ENCODE measurements around the gene GRIN1.

Gene GRIN1

GRCh38 chr9:137198051-137198901 lies 59.3 kb downstream of the GRIN1 start:
- FAIRE-seq = no peak

DNA sequence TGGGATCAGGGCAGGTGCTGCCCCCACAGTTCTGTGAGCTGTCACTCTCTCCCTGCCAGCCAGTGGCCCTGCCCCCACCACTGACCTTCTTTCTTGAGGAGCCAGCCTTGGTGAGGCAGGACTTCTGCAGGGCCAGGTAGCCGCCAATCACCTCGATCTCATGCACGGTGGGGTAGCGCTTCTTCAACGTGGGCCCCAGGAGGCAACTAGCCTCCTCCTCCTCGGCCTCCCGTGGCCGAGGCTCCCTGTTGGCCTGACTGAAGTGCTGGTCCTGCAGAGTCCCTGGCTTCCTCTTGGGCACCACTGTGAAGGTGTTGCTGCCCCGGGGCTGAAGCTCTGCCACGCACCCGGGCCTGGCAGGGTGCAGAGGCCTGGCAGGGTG lies 59.9 kb downstream of the GRIN1 start:
- FAIRE-seq = no peak

GRCh38 chr9:137199411-137200121 lies 60.6 kb downstream of the GRIN1 start:
- no peak for FAIRE-seq

DNA sequence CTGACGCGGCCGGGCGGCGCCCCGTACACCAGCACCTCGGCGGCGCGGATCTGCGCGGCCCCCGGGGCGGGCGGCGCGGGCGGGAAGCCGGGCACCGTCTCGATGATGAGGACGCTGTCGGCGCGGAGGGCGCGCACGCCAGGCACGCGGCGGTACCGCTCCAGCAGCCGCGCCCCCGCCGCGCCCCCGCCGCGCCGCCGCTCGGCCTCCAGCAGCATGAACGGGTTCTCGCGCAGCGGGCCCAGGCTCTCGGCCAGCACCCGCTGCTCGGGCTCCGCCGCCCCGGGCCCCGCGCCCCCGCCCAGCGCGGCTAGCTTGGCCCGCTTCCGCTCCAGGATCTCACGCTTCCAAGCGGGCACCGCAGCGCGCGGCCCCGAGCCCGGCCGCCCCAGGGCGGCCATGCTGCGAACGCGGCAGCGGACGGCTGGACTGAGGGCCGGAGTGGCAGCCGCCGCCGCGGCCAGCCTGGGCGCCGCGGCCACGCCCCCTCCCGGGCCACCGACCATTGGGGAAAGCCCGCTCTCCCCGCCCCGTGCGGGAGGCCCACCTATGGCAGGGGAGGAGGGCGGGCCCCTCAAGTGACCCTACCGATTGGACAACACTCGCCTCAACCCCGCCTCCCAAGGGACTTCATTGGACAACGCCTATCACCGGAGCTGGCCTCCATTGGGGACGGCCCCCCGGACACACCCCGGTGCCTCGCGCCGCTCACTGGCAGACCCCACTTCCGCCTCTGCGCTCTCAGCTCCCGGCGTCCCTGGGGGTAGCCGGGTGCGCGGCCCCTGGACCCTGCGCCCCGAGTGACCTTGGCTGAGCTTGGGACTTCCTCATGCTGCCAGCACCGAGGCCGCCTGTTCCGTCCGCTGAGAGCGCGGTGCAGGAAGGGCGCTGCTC lies 61.6 kb downstream of the GRIN1 start, which contains the start of gene TPRN:
Gene TPRN, minus strand, starts transcription at position 431 of the 894 bp plus-strand sequence. Its CDS starts 30 bp downstream, at position 401.
- FAIRE-seq = peak; percentile 83

- no peak for FAIRE-seq
Measured at GRCh38 chr9:137201205-137201868, 62.4 kb downstream of the GRIN1 start.

DNA sequence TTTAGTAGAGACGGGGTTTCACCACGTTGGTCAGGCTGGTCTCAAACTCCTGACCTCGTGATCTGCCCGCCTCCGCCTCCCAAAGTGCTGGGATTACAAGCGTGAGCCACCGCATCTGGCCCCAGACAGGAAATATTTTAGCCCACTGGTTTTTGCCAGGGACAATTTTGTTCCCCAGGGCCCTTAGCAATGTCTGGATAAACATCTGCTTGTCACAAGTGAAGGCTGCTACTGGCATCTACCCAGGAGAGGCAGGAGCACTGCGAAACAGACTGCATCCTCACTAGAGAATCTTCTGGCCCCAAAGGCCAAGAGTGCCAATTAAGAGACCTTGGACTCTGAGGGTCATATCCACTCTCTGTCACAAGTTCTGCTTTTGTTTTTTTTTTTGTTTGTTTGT lies 64.0 kb downstream of the GRIN1 start:
- no peak for FAIRE-seq

- no peak for FAIRE-seq
Measured at GRCh38 chr9:137204731-137205125, 65.8 kb downstream of the GRIN1 start.

DNA sequence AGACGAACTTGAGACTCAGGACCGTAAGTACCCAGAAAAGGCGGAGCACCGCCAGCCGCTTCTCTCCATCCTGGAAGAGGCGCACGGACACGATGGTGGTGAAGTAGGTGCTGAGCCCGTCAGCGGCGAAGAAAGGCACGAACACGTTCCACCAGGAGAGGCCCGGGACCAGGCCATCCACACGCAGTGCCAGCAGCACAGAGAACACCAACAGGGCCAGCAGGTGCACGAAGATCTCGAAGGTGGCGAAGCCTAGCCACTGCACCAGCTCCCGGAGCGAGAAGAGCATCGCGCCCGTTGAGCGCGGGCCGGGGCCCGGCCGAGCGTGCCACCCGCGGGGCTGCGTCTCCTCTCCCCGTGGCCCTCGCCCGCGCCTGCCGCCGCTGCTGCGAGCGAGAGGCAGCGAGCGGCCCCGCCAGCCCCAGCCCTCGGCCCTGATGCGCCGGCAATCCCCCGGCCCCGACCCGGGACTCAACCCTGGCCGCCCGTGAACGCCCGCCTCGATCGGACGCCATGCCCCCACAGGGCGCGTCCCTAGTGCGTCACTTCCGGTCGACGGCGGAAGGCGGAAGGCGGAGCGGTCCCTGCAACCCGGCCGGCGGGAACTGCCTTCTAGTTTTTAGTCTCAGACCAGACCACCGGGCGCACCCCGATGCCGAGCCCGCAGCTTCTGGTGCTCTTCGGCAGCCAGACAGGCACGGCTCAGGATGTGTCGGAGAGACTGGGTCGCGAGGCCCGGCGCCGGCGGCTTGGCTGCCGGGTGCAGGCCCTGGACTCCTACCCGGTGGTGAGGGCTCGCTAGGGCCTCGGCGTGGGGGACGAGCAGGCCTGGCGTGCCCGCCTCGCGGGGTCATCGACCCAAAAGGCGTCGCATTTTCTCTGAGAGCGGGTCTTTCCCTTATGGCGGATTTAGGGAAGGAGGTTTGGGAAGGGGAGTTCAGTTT lies 66.4 kb downstream of the GRIN1 start, which contains the start of the genes NDOR1 and TMEM203:
Gene NDOR1, plus strand, starts transcription at position 575 of the 944 bp plus-strand sequence. Its CDS starts 78 bp downstream, at position 653.
Gene TMEM203, minus strand, starts transcription at position 523 of the 944 bp plus-strand sequence. Its CDS starts 234 bp downstream, at position 289.
- no peak for FAIRE-seq

GRCh38 chr9:137206602-137207001 lies 67.6 kb downstream of the GRIN1 start:
- no peak for FAIRE-seq

GRCh38 chr9:137211532-137211931 lies 72.6 kb downstream of the GRIN1 start:
- FAIRE-seq = no peak

DNA sequence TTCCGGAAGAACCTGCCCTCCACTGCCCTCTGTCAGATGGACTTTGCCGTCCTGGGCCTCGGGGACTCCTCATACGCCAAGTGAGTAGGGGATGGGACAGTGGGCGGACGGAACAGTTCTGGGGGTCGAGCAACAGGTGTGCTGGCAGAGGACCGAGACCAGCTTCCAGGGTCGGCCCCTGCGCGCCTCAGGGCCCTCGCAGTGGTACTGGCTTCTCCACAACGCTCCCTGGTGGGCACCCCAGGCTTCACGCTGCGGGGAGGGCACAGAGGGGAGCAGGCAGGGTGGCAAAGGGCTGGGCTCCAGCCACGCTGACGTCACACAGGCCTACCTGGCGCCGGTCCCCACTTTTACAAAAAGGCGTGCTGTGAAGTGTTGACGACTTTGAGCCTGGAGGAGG lies 73.6 kb downstream of the GRIN1 start:
- FAIRE-seq = no peak

DNA sequence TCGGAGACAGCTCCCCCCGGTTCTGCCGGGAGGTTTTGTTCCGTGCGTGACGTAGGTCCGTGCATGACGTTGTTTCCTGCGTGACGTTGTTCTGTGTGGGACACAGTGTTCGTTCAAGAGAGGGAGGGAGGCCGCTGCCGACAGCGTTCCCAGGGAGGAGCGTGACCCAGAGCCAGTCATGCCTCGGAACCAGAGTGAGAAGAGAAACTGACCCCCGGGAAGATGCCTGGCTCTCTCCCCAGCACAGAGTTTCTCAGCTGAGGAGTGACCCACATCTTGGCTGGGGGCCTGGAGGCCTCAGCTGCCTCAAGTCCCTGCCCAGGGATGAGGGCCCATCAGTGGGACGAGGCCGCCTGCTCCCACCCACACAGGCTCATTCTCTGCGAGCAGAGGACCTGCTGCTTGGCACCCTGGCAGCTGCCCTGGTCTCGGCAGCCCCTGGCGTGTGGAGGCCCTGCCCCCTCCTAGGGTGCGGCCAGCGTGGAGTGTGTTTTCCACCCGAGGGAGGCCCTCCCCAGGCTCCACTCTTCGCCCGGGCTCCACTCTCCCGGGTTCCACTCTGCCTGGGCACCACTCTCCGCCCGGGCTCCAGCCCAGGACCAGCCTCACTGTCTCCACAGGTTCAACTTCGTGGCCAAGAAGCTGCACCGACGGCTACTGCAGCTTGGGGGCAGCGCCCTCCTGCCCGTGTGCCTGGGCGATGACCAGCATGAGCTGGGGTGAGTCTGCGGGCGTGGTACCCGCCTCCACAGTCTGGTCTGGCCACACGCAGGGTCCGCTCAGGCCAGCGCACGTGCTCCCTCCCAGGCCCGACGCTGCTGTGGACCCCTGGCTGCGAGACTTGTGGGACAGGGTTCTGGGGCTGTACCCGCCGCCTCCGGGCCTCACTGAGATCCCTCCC lies 74.5 kb downstream of the GRIN1 start:
- no peak for FAIRE-seq

- no peak for FAIRE-seq
Measured at GRCh38 chr9:137214620-137215019, 75.7 kb downstream of the GRIN1 start.

DNA sequence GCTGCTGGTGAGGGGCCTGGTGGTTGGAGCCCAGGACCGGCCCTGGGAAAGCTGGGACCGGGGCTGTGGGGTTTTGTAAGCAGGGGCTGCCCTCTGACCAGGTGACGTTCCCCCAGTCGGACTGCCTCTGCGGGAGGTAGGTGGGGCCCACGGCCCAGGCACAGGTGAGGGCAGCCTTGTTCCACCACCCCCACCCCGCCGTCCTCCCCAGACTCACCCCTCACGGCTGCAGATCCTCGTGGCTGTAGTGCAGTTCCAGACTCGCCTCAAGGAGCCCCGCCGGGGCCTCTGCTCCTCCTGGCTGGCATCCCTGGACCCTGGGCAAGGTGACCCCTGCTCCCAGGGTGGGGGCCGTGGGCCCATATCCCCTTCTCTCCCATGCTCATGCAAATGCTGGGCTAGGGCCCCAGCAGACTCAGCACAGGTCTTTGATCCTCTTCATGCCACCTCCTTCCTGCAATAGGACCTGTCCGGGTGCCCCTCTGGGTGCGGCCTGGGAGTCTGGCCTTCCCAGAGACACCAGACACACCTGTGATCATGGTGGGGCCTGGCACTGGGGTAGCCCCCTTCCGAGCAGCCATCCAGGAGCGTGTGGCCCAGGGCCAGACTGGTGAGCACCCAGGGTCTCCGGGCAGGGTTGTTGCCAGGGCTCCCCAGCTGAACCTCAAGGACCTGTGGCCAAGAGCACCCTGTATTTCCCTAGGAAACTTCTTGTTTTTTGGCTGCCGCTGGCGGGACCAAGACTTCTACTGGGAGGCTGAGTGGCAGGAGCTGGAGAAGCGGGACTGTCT lies 76.4 kb downstream of the GRIN1 start:
- no peak for FAIRE-seq

- FAIRE-seq = no peak
Measured at GRCh38 chr9:137216188-137216965, 77.4 kb downstream of the GRIN1 start.

- FAIRE-seq = no peak
Measured at GRCh38 chr9:137217276-137218211, 78.6 kb downstream of the GRIN1 start.

GRCh38 chr9:137218212-137218753 lies 79.3 kb downstream of the GRIN1 start:
- no peak for FAIRE-seq
